ENCODE data around the gene SLC1A2. TPM values are rescaled to one million over a fixed set of nuclear protein-coding genes. Genes with fewer than 3 reads are reported as not detected.
A peak's percentile ranks its signal among the peaks of the same experiment; 100 is the strongest.

SLC1A2 gene
- total RNA-seq, 1 donor from 2014 or later: 0.25 TPM

DNA sequence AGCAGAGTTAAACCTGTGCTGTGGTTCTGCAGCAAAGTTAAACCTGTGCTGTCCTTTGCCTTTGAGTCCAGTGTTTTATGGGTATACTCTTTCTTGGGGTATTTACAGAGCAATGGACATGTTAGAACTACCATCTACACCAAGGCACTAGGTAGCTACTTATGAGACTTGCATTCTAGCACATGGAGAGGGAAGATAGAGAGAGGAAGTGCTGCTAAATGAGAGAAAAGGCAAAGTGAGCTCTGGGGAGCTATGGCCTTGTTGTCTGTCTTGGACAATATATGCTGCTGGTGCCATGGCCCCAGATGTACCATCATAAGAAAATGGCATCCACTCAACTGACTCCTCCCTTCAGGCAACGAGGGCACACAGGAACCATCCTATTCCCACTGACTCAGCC lies 91.5 kb downstream of the SLC1A2 start:
- no peaks in the 10 kb centered on the region for H3K27me3 ChIP-seq (ENCODE audit: insufficient read depth, low read length)
- FAIRE-seq: no peak
- no peak overlapping the region for H2AFZ ChIP-seq (ENCODE audit: low read depth, low read length)
- Mint-ChIP-seq H3K4me3 (ENCODE audit: unreplicated experiment) (no peak overlapping the region), H3K27ac (ENCODE audit: unreplicated experiment) (no peak overlapping the region), H3K36me3 (ENCODE audit: low read depth, unreplicated experiment) (no peaks in the 10 kb centered on the region), H3K4me1 (ENCODE audit: low read depth, unreplicated experiment) (peaks cover 5% of the 10 kb centered on the region), H3K9me3 (ENCODE audit: unreplicated experiment) (peaks cover 9% of the 10 kb centered on the region), H3K27me3 (ENCODE audit: low read depth, unreplicated experiment) (no peaks in the 10 kb centered on the region)
- no peak for TF ChIP-seq EZH2 (IDR thresholded peaks at IDR 0.05; ENCODE audit: insufficient read depth, low read length)
- TF ChIP-seq, protein P1, sequence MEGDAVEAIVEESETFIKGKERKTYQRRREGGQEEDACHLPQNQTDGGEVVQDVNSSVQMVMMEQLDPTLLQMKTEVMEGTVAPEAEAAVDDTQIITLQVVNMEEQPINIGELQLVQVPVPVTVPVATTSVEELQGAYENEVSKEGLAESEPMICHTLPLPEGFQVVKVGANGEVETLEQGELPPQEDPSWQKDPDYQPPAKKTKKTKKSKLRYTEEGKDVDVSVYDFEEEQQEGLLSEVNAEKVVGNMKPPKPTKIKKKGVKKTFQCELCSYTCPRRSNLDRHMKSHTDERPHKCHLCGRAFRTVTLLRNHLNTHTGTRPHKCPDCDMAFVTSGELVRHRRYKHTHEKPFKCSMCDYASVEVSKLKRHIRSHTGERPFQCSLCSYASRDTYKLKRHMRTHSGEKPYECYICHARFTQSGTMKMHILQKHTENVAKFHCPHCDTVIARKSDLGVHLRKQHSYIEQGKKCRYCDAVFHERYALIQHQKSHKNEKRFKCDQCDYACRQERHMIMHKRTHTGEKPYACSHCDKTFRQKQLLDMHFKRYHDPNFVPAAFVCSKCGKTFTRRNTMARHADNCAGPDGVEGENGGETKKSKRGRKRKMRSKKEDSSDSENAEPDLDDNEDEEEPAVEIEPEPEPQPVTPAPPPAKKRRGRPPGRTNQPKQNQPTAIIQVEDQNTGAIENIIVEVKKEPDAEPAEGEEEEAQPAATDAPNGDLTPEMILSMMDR (IDR thresholded peaks at IDR 0.05; ENCODE audit: insufficient read depth, low read depth, low read length): no peak
- no peaks in the 10 kb centered on the region for H3K9me3 ChIP-seq (ENCODE audit: insufficient read depth, low read depth, low read length)
- H3K79me2 ChIP-seq (ENCODE audit: insufficient read depth, low read length): no peaks in the 10 kb centered on the region
- H3K4me2 ChIP-seq (ENCODE audit: low read length): no peak overlapping the region
- DNase-seq (ENCODE audit: low read depth): no peak
- H3K4me3 ChIP-seq (ENCODE audit: insufficient read depth, low read depth, low read length): no peak overlapping the region
- no peak overlapping the region for H3K27ac ChIP-seq (ENCODE audit: low read depth, low read length)
- H3K4me1 ChIP-seq (ENCODE audit: insufficient read depth, low read length): peaks cover 4% of the 10 kb centered on the region
- H3K9ac ChIP-seq (ENCODE audit: low read length): no peak overlapping the region
- H3K36me3 ChIP-seq (ENCODE audit: insufficient read depth, low read length): no peaks in the 10 kb centered on the region
- no peaks in the 10 kb centered on the region for H4K20me1 ChIP-seq (ENCODE audit: insufficient read depth, low read length)

DNA sequence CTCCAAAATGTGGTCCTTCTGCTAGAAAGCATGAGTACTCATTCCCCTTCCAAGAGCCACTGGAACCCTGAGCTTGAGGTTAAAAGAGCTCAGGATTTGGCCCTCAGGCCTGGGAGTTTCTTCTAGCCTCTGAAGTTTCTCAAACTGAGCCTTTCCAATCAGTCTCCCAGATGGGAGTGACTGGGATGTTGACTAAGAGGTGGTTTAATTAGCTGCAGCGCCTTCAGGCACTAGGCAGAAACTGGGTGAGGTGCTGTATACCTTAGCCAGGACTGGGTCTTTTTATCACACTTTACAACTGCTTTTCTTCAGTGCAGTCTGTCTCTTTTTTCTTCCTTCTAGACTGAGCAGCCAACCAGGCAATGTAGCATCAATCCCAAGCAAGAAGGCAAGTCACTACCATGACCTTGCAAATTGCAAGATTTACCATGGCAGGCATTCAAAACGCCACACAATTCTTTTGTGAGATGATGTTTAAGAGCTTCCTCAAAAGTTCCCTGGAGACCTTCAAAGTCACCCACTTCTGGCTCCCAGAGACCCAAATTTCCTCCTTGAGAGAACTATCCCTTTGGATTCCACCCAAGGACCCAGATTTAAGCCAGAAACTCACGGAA lies 93.0 kb downstream of the SLC1A2 start:
- H3K4me2 ChIP-seq (ENCODE audit: low read length): no peak overlapping the region
- H4K20me1 ChIP-seq (ENCODE audit: insufficient read depth, low read length): no peaks in the 10 kb centered on the region
- Mint-ChIP-seq H3K36me3 (ENCODE audit: low read depth, unreplicated experiment) (peaks cover 4% of the 10 kb centered on the region), H3K27ac (ENCODE audit: unreplicated experiment) (peak overlapping the region; percentile 11), H3K4me1 (ENCODE audit: low read depth, unreplicated experiment) (peaks cover 5% of the 10 kb centered on the region), H3K27me3 (ENCODE audit: low read depth, unreplicated experiment) (peaks cover 1% of the 10 kb centered on the region), H3K4me3 (ENCODE audit: unreplicated experiment) (no peak overlapping the region), H3K9me3 (ENCODE audit: unreplicated experiment) (peaks cover 2% of the 10 kb centered on the region)
- H3K27me3 ChIP-seq (ENCODE audit: insufficient read depth, low read length): no peaks in the 10 kb centered on the region
- peaks cover 17% of the 10 kb centered on the region for H3K4me1 ChIP-seq (ENCODE audit: insufficient read depth, low read length)
- FAIRE-seq (no peak), DNase-seq (ENCODE audit: low read depth) (no peak)
- H3K79me2 ChIP-seq (ENCODE audit: insufficient read depth, low read length): no peaks in the 10 kb centered on the region
- no peaks in the 10 kb centered on the region for H3K9me3 ChIP-seq (ENCODE audit: insufficient read depth, low read depth, low read length)
- no peak overlapping the region for H2AFZ ChIP-seq (ENCODE audit: low read depth, low read length)
- H3K27ac ChIP-seq (ENCODE audit: low read depth, low read length): no peak overlapping the region
- TF ChIP-seq, protein P1 (IDR thresholded peaks at IDR 0.05; ENCODE audit: insufficient read depth, low read depth, low read length): no peak
- TF ChIP-seq EZH2 (IDR thresholded peaks at IDR 0.05; ENCODE audit: insufficient read depth, low read length): no peak
- H3K9ac ChIP-seq (ENCODE audit: low read length): no peak overlapping the region
- H3K4me3 ChIP-seq (ENCODE audit: insufficient read depth, low read depth, low read length): no peak overlapping the region
- no peaks in the 10 kb centered on the region for H3K36me3 ChIP-seq (ENCODE audit: insufficient read depth, low read length)

DNA sequence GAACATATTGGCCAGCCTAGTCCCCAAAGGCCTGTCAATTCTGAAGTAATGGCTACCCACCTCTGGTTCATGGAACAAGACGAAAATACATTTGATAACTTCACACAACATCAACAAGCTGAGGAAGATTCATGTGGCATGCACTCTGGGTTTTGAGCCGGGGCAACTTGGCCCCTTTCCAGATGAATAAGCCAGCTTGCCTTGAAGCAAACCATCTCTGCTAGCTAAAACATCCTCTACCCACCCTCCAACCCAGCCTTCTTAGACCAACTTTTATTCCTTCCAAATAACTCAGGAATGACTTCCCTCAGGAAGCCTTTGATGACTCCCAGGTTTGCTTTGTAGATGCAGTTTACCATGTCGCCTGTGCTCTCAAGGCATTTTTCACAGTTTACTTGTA lies 94.4 kb downstream of the SLC1A2 start:
- H3K27ac ChIP-seq (ENCODE audit: low read depth, low read length): no peak overlapping the region
- Mint-ChIP-seq H3K4me3 (ENCODE audit: unreplicated experiment) (no peak overlapping the region), H3K27me3 (ENCODE audit: low read depth, unreplicated experiment) (peaks cover 1% of the 10 kb centered on the region), H3K27ac (ENCODE audit: unreplicated experiment) (no peak overlapping the region), H3K4me1 (ENCODE audit: low read depth, unreplicated experiment) (peaks cover 5% of the 10 kb centered on the region), H3K9me3 (ENCODE audit: unreplicated experiment) (no peaks in the 10 kb centered on the region), H3K36me3 (ENCODE audit: low read depth, unreplicated experiment) (peaks cover 4% of the 10 kb centered on the region)
- DNase-seq (ENCODE audit: low read depth): peak; percentile 26
- H3K36me3 ChIP-seq (ENCODE audit: insufficient read depth, low read length): no peaks in the 10 kb centered on the region
- H3K27me3 ChIP-seq (ENCODE audit: insufficient read depth, low read length): no peaks in the 10 kb centered on the region
- no peaks in the 10 kb centered on the region for H4K20me1 ChIP-seq (ENCODE audit: insufficient read depth, low read length)
- H3K9ac ChIP-seq (ENCODE audit: low read length): no peak overlapping the region
- H3K4me2 ChIP-seq (ENCODE audit: low read length): no peak overlapping the region
- TF ChIP-seq, protein P1 (IDR thresholded peaks at IDR 0.05; ENCODE audit: insufficient read depth, low read depth, low read length): no peak
- TF ChIP-seq EZH2 (IDR thresholded peaks at IDR 0.05; ENCODE audit: insufficient read depth, low read length): no peak
- no peak overlapping the region for H2AFZ ChIP-seq (ENCODE audit: low read depth, low read length)
- peaks cover 17% of the 10 kb centered on the region for H3K4me1 ChIP-seq (ENCODE audit: insufficient read depth, low read length)
- H3K79me2 ChIP-seq (ENCODE audit: insufficient read depth, low read length): no peaks in the 10 kb centered on the region
- no peak for FAIRE-seq
- H3K4me3 ChIP-seq (ENCODE audit: insufficient read depth, low read depth, low read length): no peak overlapping the region
- H3K9me3 ChIP-seq (ENCODE audit: insufficient read depth, low read depth, low read length): no peaks in the 10 kb centered on the region
